K562 (cell line): ENCODE measurements around the gene CD46. TPM values are rescaled to one million over a fixed set of nuclear protein-coding genes. Genes with fewer than 3 reads are reported as not detected.
A peak's percentile ranks its signal among the peaks of the same experiment; 100 is the strongest.

ENCODE experiments used
- E2F4 ChIP-seq: sonication (generic); formaldehyde crosslinking; IDR thresholded peaks from 2 replicates; pipeline ENCODE4 v1.8.0; 2022; ENCODE audit warnings: mild to moderate bottlenecking, low read depth, missing genetic modification reagents
- E2F6 ChIP-seq, 2 experiments: IDR thresholded peaks; 2 replicates each; pipeline ENCODE4 v1.6.1; 2011; ENCODE audit warnings: borderline replicate concordance in 1 of 2, control low read depth in 1 of 2, low read depth in 1 of 2, low read length in 1 of 2, mild to moderate bottlenecking in 1 of 2, mixed read lengths in 1 of 2, moderate library complexity in 1 of 2; ENCODE audit not compliant: insufficient read depth in 1 of 2, insufficient read length in 1 of 2, poor library complexity in 1 of 2, severe bottlenecking in 1 of 2; ENCODE audit errors: extremely low read depth in 1 of 2
- FOXK1 ChIP-seq: sonication (generic); formaldehyde crosslinking; IDR thresholded peaks from 2 replicates; pipeline ENCODE4 v1.8.0; 2022; ENCODE audit warnings: missing genetic modification reagents, mild to moderate bottlenecking, borderline replicate concordance
- MNT ChIP-seq, 2 experiments: fragments of 450-650 bp; conservative IDR thresholded peaks; 2 replicates each; pipeline ENCODE4 v1.6.1; 2017; ENCODE audit warnings: mild to moderate bottlenecking in 2 of 2, moderate library complexity in 2 of 2
- PTTG1 ChIP-seq: fragments of 450-650 bp; IDR thresholded peaks from 2 replicates; pipeline ENCODE4 v1.6.1; 2016; ENCODE audit warnings: low read depth, mild to moderate bottlenecking, missing genetic modification characterization, missing compliant biosample characterization
- SIX5 ChIP-seq, 2 experiments: IDR thresholded peaks; 2 replicates each; pipeline ENCODE4 v1.6.1; 2011; ENCODE audit warnings: low read length in 2 of 2, borderline replicate concordance in 1 of 2, low read depth in 1 of 2, mild to moderate bottlenecking in 1 of 2, moderate library complexity in 1 of 2; ENCODE audit not compliant: insufficient read depth in 1 of 2
- STAT5B ChIP-seq: fragments of 250-450 bp; sonication (Bioruptor Pico); IDR thresholded peaks from 2 replicates; pipeline ENCODE4 v1.8.0; 2021; ENCODE audit warnings: mild to moderate bottlenecking, inconsistent platforms
- TCF3 ChIP-seq: sonication (generic); formaldehyde crosslinking; IDR thresholded peaks from 2 replicates; pipeline ENCODE4 v1.4.0; 2020; ENCODE audit warnings: mild to moderate bottlenecking, missing genetic modification reagents
- THAP12 ChIP-seq: fragments of 250-450 bp; sonication (Bioruptor Pico); IDR thresholded peaks from 2 replicates; pipeline ENCODE4 v1.9.0; 2021; ENCODE audit warnings: mild to moderate bottlenecking, inconsistent platforms
- TOE1 ChIP-seq, 2 experiments: fragments of 450-650 bp in 1 of 2; sonication (generic) in 1 of 2; formaldehyde crosslinking in 1 of 2; IDR thresholded peaks; 2 replicates each; pipeline versions ENCODE4 v1.7.1 to v1.8.0; 2016 to 2022; ENCODE audit warnings: borderline replicate concordance in 2 of 2, mild to moderate bottlenecking in 2 of 2, antibody characterized with exemption in 1 of 2, inconsistent platforms in 1 of 2, low read depth in 1 of 2, missing genetic modification reagents in 1 of 2, moderate library complexity in 1 of 2
- ZEB2 ChIP-seq: fragments of 450-650 bp; IDR thresholded peaks from 2 replicates; pipeline ENCODE4 v1.6.1; 2016
- ZNF140 ChIP-seq: fragments of 250-450 bp; sonication (Bioruptor Pico); IDR thresholded peaks from 2 replicates; pipeline ENCODE4 v1.8.0; 2021; ENCODE audit warnings: moderate library complexity, mild to moderate bottlenecking, inconsistent platforms
- ZNF217 ChIP-seq: sonication (generic); formaldehyde crosslinking; IDR thresholded peaks from 2 replicates; pipeline ENCODE4 v1.8.0; 2022; ENCODE audit warnings: mild to moderate bottlenecking, missing genetic modification reagents
- ZNF274 ChIP-seq: IDR thresholded peaks from 2 replicates; pipeline ENCODE4 v1.6.1; 2011; ENCODE audit warnings: low read depth, mild to moderate bottlenecking, low read length, moderate library complexity, borderline replicate concordance
- ZNF740 ChIP-seq, 3 experiments: fragments of 200-800 bp in 1 of 3; sonication (Bioruptor generic) in 1 of 3; sonication (generic) in 1 of 3; formaldehyde crosslinking in 1 of 3; IDR thresholded peaks; 2 replicates each; pipeline versions ENCODE4 v1.6.1 to v1.8.0; 2016 to 2022; ENCODE audit warnings: mild to moderate bottlenecking in 2 of 3, missing compliant biosample characterization in 2 of 3, missing genetic modification characterization in 2 of 3, missing genetic modification reagents in 1 of 3
- ZNF77 ChIP-seq: fragments of 250-450 bp; sonication (Bioruptor Pico); IDR thresholded peaks from 2 replicates; pipeline ENCODE4 v1.5.0; 2020
- ZSCAN32 ChIP-seq: fragments of 450-650 bp; formaldehyde crosslinking; IDR thresholded peaks from 2 replicates; pipeline ENCODE4 v1.4.0; 2020; ENCODE audit warnings: mild to moderate bottlenecking, moderate library complexity
- polyA plus RNA-seq, 8 experiments: library from polyadenylated mRNA; depleted of rRNA in 4 of 8; stranded (reverse) in 5 of 8; unstranded in 3 of 8; fragments of >200 nt; fragmentation: Nextera tagmentation in 2 of 8; fragmentation: Illumina TruSeq in 1 of 8; extraction: Ambion mirVana in 2 of 8; extraction: Trizol in 1 of 8; gene quantifications; 2 replicates each; pipeline versions ENCODE4 v1.2.1 to v1.2.3, GENCODE V29; 2011 to 2014; ENCODE audit warnings: inconsistent platforms in 1 of 8, missing spikeins in 1 of 8
- total RNA-seq, 7 experiments: library from RNA; depleted of rRNA in 6 of 7; stranded (reverse); fragments of >200 nt in 6 of 7; fragmentation: Illumina TruSeq in 2 of 7; extraction: Trizol in 2 of 7; gene quantifications; 2 replicates each; pipeline versions ENCODE4 v1.2.1 to v1.2.3, GENCODE V29; 2011 to 2021; ENCODE audit warnings: low replicate concordance in 1 of 7

The CD46 gene
- total and polyA plus RNA-seq, 9 of the 15 experiments (the other 6 are each of a cell fraction or from before 2014, with no cell fraction given), result 87.9 to 374 (median 156) TPM

- TF ChIP-seq FOXK1 (CRISPR knock-in tag) (no peak), TOE1 (IDR thresholded peaks at IDR 0.05; ENCODE audit: borderline replicate concordance) (no peak), TOE1 (CRISPR knock-in tag; IDR thresholded peaks at IDR 0.05; ENCODE audit: borderline replicate concordance, low read depth) (no peak), ZNF140 (CRISPR knock-in tag) (0 out of 2 replicates have a peak, but pooled peaks have one; percentile 14), E2F6 (IDR thresholded peaks at IDR 0.05; ENCODE audit: borderline replicate concordance in 1 of 2, extremely low read depth in 1 of 2, insufficient read depth in 1 of 2, insufficient read length in 1 of 2, low read depth in 1 of 2, low read length in 1 of 2, poor library complexity in 1 of 2, severe bottlenecking in 1 of 2) (no peak), THAP12 (CRISPR knock-in tag) (no peak), STAT5B (CRISPR knock-in tag) (no peak), ZNF217 (CRISPR knock-in tag) (no peak), ZNF274 (no peak), TCF3 (no peak), MNT (conservative IDR thresholded peaks at IDR 0.05) (peak in 1 of 2 experiments; percentile 59; a peak in 1 of 4 replicates), ZEB2 (no peak), PTTG1 (tag) (peak; percentile 76), SIX5 (IDR thresholded peaks at IDR 0.05; ENCODE audit: borderline replicate concordance in 1 of 2, insufficient read depth in 1 of 2, low read depth in 1 of 2, low read length in 2 of 2) (no peak), E2F4 (no peak), ZSCAN32 (CRISPR knock-in tag) (no peak), ZNF740 (CRISPR knock-in tag; IDR thresholded peaks at IDR 0.05) (no peak), ZNF740 (tag; IDR thresholded peaks at IDR 0.05) (peak in 1 of 2 experiments; percentile 60; a peak in 1 of 4 replicates), ZNF77 (no peak)
These were observed 66.2 kb downstream of the CD46 start (continued) for GRCh38 chr1:207817778-207818751.
